Tongue (tissue), 2 donors: Measurements from ENCODE around the gene PRPH. TPM values are rescaled to one million over a fixed set of nuclear protein-coding genes. Genes with fewer than 3 reads are reported as not detected.
A peak's percentile ranks its signal among the peaks of the same experiment; 100 is the strongest.
"Not testable (repeated sequence)": the region's sequence is repeated elsewhere in the genome, so short reads cannot be mapped to it uniquely, and the experiment has no call there.

Experiments used
- DNase-seq: peaks from one replicate; pipeline ENCODE4 v3.0.0-alpha.2; 2015
- total RNA-seq: library from RNA; depleted of rRNA; stranded (reverse); fragments of >200 nt; gene quantifications from one replicate; pipeline ENCODE4 v1.2.3, GENCODE V29; 2014

PRPH gene
- total RNA-seq, 1 donor from 2014 or later: 5.2 TPM

- no peak for DNase-seq
Measured at GRCh38 chr12:49301760-49302159, 6.8 kb downstream of the PRPH start.

GRCh38 chr12:49304161-49304560, 9.2 kb downstream of the PRPH start:
- DNase-seq: peak; percentile 77

GRCh38 chr12:49305762-49306510, 11.0 kb downstream of the PRPH start:
- DNase-seq: no peak

GRCh38 chr12:49309386-49309785, 14.4 kb downstream of the PRPH start:
- no peak for DNase-seq

- not testable (repeated sequence) for DNase-seq
Measured at GRCh38 chr12:49310451-49311000, 15.6 kb downstream of the PRPH start.

GRCh38 chr12:49314811-49315210, 19.9 kb downstream of the PRPH start:
- DNase-seq: no peak

- not testable (repeated sequence) for DNase-seq
Measured at GRCh38 chr12:49317118-49317517, 22.2 kb downstream of the PRPH start.

- not testable (repeated sequence) for DNase-seq
Measured at GRCh38 chr12:49320411-49321103, 25.6 kb downstream of the PRPH start.

GRCh38 chr12:49322367-49322707, 27.4 kb downstream of the PRPH start:
- no peak for DNase-seq

GRCh38 chr12:49322708-49323523, 28.0 kb downstream of the PRPH start, which contains the start of gene TROAP:
TROAP (plus strand) TSS chr12:49323255; CDS start chr12:49323609, 354 bp downstream.
- DNase-seq: peak; percentile 100

GRCh38 chr12:49323524-49324097, 28.7 kb downstream of the PRPH start:
- no peak for DNase-seq

GRCh38 chr12:49325606-49326005, 30.7 kb downstream of the PRPH start:
- no peak for DNase-seq

- no peak for DNase-seq
Measured at GRCh38 chr12:49327368-49327767, 32.4 kb downstream of the PRPH start.

- DNase-seq: no peak
Measured at GRCh38 chr12:49327887-49328286, 32.9 kb downstream of the PRPH start.

GRCh38 chr12:49328816-49329215, 33.9 kb downstream of the PRPH start:
- DNase-seq: no peak

GRCh38 chr12:49330032-49330619, 35.2 kb downstream of the PRPH start:
- DNase-seq: no peak

GRCh38 chr12:49330631-49331379, 35.9 kb downstream of the PRPH start:
- DNase-seq: no peak

- DNase-seq: peak; percentile 83
Measured at GRCh38 chr12:49331380-49332222, 36.7 kb downstream of the PRPH start.

GRCh38 chr12:49332441-49332861, 37.5 kb downstream of the PRPH start:
- peak; percentile 39 for DNase-seq

- peak; percentile 24 for DNase-seq
Measured at GRCh38 chr12:49332891-49333371, 38.0 kb downstream of the PRPH start.
